HG02884 (cell line): ENCODE measurements around the gene CSTF2.
"Not testable (repeated sequence)": the region's sequence is repeated elsewhere in the genome, so short reads cannot be mapped to it uniquely, and the experiment has no call there.

Experiments
- ATAC-seq: cut with Tn5 transposase; IDR thresholded peaks from one replicate; pipeline ENCODE4 v1.9.1; 2021; ENCODE audit warnings: mild to moderate bottlenecking, moderate library complexity; ENCODE audit not compliant: unreplicated experiment

The CSTF2 gene

GRCh38 chrX:100819837-100820666 lies at the start of gene CSTF2:
CSTF2 (plus strand) TSS chrX:100820391; CDS start chrX:100820417, 26 bp downstream.
- ATAC-seq, result peak; percentile 99

DNA sequence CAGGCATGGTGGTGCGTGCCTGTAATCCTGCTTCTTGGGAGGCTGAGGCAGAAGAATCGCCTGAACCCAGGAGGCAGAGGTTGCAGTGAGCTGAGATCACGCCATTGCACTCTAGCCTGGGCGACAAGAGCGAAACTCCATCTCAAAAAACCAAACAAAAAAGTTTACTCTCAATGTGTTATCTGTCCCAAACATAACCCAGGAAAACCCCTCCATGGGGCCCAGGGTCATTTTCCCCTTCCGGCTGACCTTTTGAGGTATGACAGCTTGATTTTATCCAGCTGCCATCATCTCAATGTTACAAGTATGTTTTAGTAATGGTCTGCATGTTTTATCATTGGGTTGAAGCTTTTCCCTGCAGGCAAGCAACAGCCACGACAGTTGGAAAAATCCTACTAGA lies 23.8 kb upstream of the CSTF2 start:
- not testable (repeated sequence) for ATAC-seq

DNA sequence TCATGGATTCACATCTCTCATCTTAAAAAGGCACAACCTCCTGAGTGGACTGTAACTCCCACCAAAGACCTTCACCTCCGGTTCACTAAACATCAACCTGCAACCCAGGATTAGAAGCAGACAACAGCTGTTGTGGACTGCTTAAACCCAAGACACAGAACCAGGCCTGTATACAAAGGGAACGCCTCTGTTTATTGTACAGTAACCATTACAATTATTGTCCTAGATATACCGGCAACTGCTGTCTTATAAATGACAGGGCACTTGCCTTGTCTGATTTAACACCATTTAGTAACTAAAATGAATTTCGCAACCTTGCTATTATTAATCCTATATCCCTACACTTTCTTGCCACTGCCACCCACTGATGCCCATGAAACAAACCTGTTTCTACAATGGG lies 22.8 kb upstream of the CSTF2 start:
- ATAC-seq, result no peak

DNA sequence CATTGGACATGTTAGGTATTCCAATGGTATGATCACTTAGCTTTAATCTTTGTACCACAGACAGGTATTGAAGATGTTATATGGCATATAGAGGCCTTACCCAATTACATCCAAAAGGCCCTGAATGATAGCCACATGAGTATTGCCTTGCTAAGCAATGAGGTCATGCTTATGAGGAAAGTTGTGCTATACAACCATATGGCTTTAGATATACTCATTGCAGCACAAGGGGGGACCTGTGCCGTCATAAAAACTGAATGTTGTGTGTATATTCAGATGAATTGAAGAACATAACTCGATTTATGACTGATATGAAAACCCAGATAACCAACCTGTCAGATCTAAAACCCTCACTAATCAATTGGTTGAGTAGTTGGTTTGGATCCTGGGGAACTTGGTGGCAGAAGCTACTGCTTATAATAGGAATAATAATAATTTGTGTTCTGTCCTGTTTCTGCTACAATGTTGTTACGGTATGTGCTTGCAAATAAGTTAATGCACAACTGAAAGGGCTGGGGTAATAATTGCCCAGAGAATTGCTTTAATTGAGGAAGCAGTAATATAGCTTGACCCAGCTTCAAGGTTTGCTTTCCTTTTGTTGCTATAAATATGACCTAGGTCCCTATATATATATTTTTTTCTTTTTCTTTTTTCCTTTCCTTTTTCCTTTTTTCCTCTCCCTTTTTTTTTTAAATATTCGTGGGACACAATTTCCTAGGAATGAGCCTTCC lies 21.5 kb upstream of the CSTF2 start:
- no peak for ATAC-seq

- no peak for ATAC-seq
Measured at GRCh38 chrX:100802843-100803242, 17.3 kb upstream of the CSTF2 start.

- ATAC-seq, result no peak
Measured at GRCh38 chrX:100804780-100805179, 15.4 kb upstream of the CSTF2 start.

- not testable (repeated sequence) for ATAC-seq
Measured at GRCh38 chrX:100808265-100808664, 11.9 kb upstream of the CSTF2 start.

DNA sequence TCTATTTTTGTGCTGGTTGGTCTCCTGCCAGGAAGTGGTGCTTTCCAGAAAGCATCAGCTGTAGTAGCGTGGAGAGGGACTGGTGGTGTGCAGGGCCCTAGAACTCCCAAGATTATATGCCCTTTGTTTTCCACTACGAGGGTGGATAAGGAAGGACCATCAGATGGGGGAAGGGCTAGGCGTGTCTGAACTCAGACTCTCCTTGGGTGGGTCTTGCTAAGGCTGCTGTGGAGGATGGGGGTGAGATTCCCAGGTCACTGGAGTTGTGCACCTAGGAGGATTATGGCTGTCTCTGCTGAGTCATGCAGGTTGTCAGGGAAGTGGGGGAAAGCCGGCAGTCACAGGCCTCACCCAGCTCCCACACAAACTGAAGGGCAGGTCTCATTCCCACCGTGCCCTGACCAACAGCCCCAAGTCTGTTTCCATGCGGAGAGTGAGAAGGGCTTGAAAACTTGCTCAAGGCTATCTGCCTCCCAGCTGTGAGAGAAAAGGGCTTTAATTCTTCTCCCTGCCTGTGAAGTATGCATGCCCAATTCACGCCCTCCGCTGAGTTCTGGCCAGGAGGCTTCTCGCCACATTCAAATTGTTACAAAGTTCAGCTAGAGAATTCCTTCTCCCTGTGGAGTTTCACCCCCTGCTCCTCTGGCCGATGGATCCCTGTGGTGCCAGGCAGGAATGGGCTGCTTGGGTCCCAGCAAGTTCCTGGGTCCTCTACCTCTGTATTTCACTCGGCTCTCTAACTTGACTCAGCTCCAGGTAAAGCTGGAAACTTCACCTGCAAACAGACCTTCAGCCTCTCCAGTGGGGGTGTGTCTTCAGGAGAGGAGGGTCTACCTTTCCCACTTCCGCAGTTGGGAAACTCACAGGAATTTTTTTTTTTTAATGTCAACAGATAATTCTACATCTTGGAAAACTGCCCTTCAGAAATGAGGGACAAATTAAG lies 7.7 kb upstream of the CSTF2 start:
- ATAC-seq, result no peak

- no peak for ATAC-seq
Measured at GRCh38 chrX:100817340-100817739, 2.9 kb upstream of the CSTF2 start.

- no peak for ATAC-seq
Measured at GRCh38 chrX:100819534-100819836, 706 bp upstream of the CSTF2 start.

DNA sequence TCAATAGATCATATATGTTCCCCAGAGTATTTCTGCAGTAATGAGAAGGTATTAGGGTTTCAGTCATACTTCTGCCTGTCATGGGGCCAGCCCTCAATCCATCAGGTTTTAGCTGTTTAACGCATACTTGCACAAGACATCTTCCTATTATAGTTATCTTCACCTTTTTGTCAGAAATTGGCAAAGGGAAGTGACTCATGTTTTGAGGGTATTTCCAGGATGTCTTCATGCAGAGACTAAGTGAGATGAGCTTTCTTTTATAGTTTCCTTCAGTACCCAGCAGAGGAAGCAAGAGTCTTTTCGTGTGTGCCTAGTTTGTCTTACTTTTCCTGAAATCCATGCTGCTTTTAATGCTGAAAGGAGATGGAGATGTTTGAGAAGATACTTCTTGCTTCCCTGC lies 9.5 kb downstream of the CSTF2 start:
- peak; percentile 71 for ATAC-seq

GRCh38 chrX:100830143-100830542 lies 10.0 kb downstream of the CSTF2 start:
- peak; percentile 30 for ATAC-seq

- ATAC-seq, result peak; percentile 49
Measured at GRCh38 chrX:100830547-100830946, 10.4 kb downstream of the CSTF2 start.

DNA sequence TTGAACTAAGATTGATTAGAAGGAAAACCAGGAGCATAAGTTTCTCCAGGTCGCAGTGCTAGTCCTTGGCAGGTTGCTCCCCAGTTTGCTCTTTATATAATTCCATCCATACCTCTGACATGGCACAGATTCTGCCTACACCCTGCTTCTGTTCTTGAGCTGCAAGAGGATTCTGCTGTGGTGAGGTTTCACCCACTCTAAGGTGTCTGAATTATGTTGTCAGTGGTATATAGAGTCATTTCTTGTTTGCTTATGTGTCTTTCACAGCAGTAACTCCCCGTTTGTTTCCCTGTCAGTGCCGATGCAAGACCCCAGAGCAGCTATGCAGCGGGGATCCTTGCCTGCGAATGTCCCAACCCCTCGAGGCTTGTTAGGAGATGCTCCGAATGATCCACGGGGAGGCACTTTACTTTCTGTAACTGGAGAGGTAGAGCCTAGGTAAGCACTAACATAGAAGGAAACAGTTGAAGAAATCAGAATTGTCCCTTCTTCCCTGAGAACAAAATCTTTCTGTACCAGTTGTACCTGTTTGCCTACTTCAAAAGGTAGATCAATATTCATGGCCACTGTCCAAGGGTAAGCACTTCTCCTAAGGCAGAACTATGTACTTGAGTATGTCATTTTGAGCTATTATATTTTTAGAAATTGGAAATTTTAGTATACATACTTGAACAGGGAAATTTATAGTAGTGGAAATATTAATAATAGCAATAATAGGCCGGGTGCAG lies 11.2 kb downstream of the CSTF2 start:
- ATAC-seq, result no peak

DNA sequence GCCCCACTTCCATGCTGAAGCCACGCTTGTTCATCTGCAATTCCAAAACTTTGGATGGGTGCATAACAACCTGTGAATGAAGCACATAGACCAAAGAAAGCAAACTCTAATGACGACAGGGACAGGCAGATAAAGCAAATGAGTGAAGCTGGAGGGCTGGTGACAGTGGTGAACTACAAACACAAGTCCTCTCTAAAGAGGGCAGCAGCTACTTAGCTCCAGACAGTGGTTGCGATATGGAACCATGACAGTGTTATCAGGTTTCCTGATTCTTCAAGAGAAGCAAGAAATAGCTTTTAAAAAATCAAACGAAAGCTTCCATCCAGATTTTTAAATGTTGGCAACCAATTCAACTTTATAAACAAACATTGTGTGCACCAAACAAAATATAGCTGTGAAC lies 30.1 kb downstream of the CSTF2 start:
- no peak for ATAC-seq

GRCh38 chrX:100852810-100853209 lies 32.6 kb downstream of the CSTF2 start:
- no peak for ATAC-seq

- ATAC-seq, result no peak
Measured at GRCh38 chrX:100863326-100863864, 43.2 kb downstream of the CSTF2 start.

DNA sequence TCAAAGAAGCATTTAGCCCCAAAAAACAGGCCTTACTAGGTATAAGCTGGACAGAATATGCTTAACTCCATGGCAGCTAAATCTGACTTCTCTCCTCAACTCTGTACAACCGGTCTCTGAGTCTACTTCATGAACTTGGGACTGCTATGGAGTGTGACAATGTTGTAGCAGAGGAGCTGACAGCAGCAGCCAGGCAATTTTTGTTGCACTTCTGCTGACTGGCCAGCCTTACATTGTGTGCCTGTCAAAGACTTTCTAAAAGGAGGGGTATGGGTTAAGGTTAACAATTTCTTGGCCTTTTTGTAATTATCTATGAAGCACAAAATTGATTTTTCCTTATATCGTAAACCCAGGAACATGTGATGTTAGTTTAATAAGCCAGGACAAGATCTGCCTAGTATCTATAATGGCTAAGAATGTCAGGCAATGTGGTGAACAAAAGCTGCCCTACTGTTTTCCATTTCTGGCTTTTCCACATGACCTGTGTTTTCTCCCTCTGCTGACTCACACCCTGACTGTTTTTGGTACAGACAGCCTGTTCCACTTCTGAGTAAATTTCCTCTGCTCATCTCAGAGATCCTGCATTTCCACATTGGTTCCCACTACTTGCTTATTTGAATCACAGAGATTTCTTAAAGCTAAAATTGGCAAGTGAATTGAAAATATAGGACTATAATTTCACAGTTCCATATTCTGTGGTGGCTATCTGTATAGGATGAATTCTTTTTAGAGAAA lies 44.6 kb downstream of the CSTF2 start:
- no peak for ATAC-seq

GRCh38 chrX:100868273-100868672 lies 48.1 kb downstream of the CSTF2 start:
- ATAC-seq, result no peak

- ATAC-seq, result no peak
Measured at GRCh38 chrX:100870527-100870926, 50.3 kb downstream of the CSTF2 start.
